H9 (cell line): Measurements from ENCODE around the gene TARP.

Experiments used
- DNase-seq: peaks from one replicate; pipeline ENCODE4 v3.0.0-alpha.2; 2017
- H2AFZ ChIP-seq: one replicate; pipeline ENCODE4 v1.6.1; 2013; ENCODE audit warnings: mild to moderate bottlenecking, low read length, control low read depth, moderate library complexity
- H2AK5ac ChIP-seq: 2 replicates; pipeline ENCODE4 v1.6.1; 2013; ENCODE audit warnings: low read length, control low read depth, mixed read lengths; ENCODE audit not compliant: insufficient read length
- H2BK120ac ChIP-seq: one replicate; pipeline ENCODE4 v1.6.1; 2013; ENCODE audit warnings: low read depth, mild to moderate bottlenecking, low read length, control low read depth, inconsistent platforms; ENCODE audit not compliant: poor library complexity, severe bottlenecking
- H2BK12ac ChIP-seq: 2 replicates; pipeline ENCODE4 v1.6.1; 2013; ENCODE audit warnings: low read length, control low read depth, mixed read lengths, low read depth; ENCODE audit not compliant: insufficient read length
- H2BK15ac ChIP-seq: 2 replicates; pipeline ENCODE4 v1.6.1; 2013; ENCODE audit warnings: low read depth, low read length, control low read depth
- H2BK20ac ChIP-seq: one replicate; pipeline ENCODE4 v1.6.1; 2013; ENCODE audit warnings: low read depth, mild to moderate bottlenecking, low read length, control low read depth, inconsistent platforms; ENCODE audit not compliant: poor library complexity, severe bottlenecking
- H2BK5ac ChIP-seq: 2 replicates; pipeline ENCODE4 v1.6.1; 2013; ENCODE audit warnings: low read length, control low read depth, mixed read lengths; ENCODE audit not compliant: insufficient read length
- H3K14ac ChIP-seq: 2 replicates; pipeline ENCODE4 v1.6.1; 2013; ENCODE audit warnings: low read length, control low read depth; ENCODE audit not compliant: insufficient read depth
- H3K18ac ChIP-seq: 2 replicates; pipeline ENCODE4 v1.6.1; 2013; ENCODE audit warnings: low read depth, mild to moderate bottlenecking, mixed read lengths, low read length, control low read depth; ENCODE audit not compliant: insufficient read length
- H3K23ac ChIP-seq: 2 replicates; pipeline ENCODE4 v1.6.1; 2013; ENCODE audit warnings: low read length, control low read depth, mixed read lengths, low read depth; ENCODE audit not compliant: insufficient read length
- H3K23me2 ChIP-seq: 2 replicates; pipeline ENCODE4 v1.6.1; 2013; ENCODE audit warnings: low read depth, mild to moderate bottlenecking, mixed read lengths, low read length, control low read depth; ENCODE audit not compliant: insufficient read length, poor library complexity, severe bottlenecking
- H3K27ac ChIP-seq: 2 replicates; pipeline ENCODE4 v1.5.1; 2013; ENCODE audit warnings: low read length, control low read depth, mixed read lengths, low read depth; ENCODE audit not compliant: insufficient read length
- H3K27me3 ChIP-seq: 2 replicates; pipeline ENCODE4 v1.6.1; 2013; ENCODE audit warnings: low read length, control low read depth, inconsistent platforms; ENCODE audit not compliant: insufficient read depth
- H3K4ac ChIP-seq: 2 replicates; pipeline ENCODE4 v1.6.1; 2013; ENCODE audit warnings: low read depth, mild to moderate bottlenecking, control low read depth, inconsistent platforms, low read length, moderate library complexity
- H3K4me1 ChIP-seq: 2 replicates; pipeline ENCODE4 v1.6.1; 2013; ENCODE audit warnings: low read length, control low read depth, inconsistent platforms; ENCODE audit not compliant: insufficient read depth
- H3K4me2 ChIP-seq: 2 replicates; pipeline ENCODE4 v1.6.1; 2013; ENCODE audit warnings: low read length, control low read depth, mixed read lengths; ENCODE audit not compliant: insufficient read length, insufficient read depth
- H3K56ac ChIP-seq: 2 replicates; pipeline ENCODE4 v1.6.1; 2013; ENCODE audit warnings: low read depth, mild to moderate bottlenecking, mixed read lengths, low read length, control low read depth; ENCODE audit not compliant: insufficient read length
- H3K79me1 ChIP-seq: 2 replicates; pipeline ENCODE4 v1.6.1; 2013; ENCODE audit warnings: low read depth, mild to moderate bottlenecking, moderate library complexity, low read length, control low read depth, inconsistent platforms; ENCODE audit not compliant: insufficient read depth, poor library complexity, severe bottlenecking
- H3K79me2 ChIP-seq: 2 replicates; pipeline ENCODE4 v1.6.1; 2013; ENCODE audit warnings: low read length, control low read depth, inconsistent platforms; ENCODE audit not compliant: insufficient read depth
- H3K9ac ChIP-seq: 2 replicates; pipeline ENCODE4 v1.6.1; 2013; ENCODE audit warnings: low read length, control low read depth, mixed read lengths; ENCODE audit not compliant: insufficient read length; ENCODE audit errors: extremely low read depth
- H3K9me3 ChIP-seq: one replicate; pipeline ENCODE4 v1.6.1; 2013; ENCODE audit warnings: low read depth, low read length, inconsistent platforms; ENCODE audit not compliant: control insufficient read depth
- H3T11ph ChIP-seq: one replicate; pipeline ENCODE4 v1.6.1; 2013; ENCODE audit warnings: mild to moderate bottlenecking, low read length, control low read depth, inconsistent platforms
- H4K20me1 ChIP-seq: one replicate; pipeline ENCODE4 v1.6.1; 2013; ENCODE audit not compliant: control insufficient read depth, insufficient read length, insufficient read depth
- H4K5ac ChIP-seq: 2 replicates; pipeline ENCODE4 v1.6.1; 2013; ENCODE audit warnings: low read depth, mild to moderate bottlenecking, mixed read lengths, low read length, control low read depth; ENCODE audit not compliant: insufficient read length
- H4K8ac ChIP-seq: replicated peaks from 2 replicates; pipeline ENCODE4 v1.6.1; 2013; ENCODE audit warnings: low read length, control low read depth, mixed read lengths, low read depth; ENCODE audit not compliant: insufficient read length
- H4K91ac ChIP-seq: 2 replicates; pipeline ENCODE4 v1.6.1; 2013; ENCODE audit warnings: low read depth, mild to moderate bottlenecking, moderate library complexity, mixed read lengths, low read length, control low read depth; ENCODE audit not compliant: insufficient read length
- H3K27ac Mint-ChIP-seq, 3 experiments: 2 replicates in 2 of 3; 3 replicates in 1 of 3; pipeline ENCODE4 v1.8.0; 2020 to 2021; ENCODE audit warnings: mixed read lengths in 3 of 3, mild to moderate bottlenecking in 1 of 3, moderate library complexity in 1 of 3
- H3K27me3 Mint-ChIP-seq: 2 replicates; pipeline ENCODE4 v1.8.0; 2021; ENCODE audit warnings: low read depth, mild to moderate bottlenecking, moderate library complexity, mixed read lengths
- H3K36me3 Mint-ChIP-seq, 3 experiments: 2 replicates in 2 of 3; 3 replicates in 1 of 3; pipeline ENCODE4 v1.8.0; 2020 to 2021; ENCODE audit warnings: low read depth in 3 of 3, mixed read lengths in 3 of 3; ENCODE audit not compliant: insufficient read depth in 1 of 3
- H3K4me1 Mint-ChIP-seq, 2 experiments: 2 replicates each; pipeline ENCODE4 v1.8.0; 2020; ENCODE audit warnings: mixed read lengths in 2 of 2
- H3K4me3 Mint-ChIP-seq, 2 experiments: 2 replicates in 1 of 2; 3 replicates in 1 of 2; pipeline ENCODE4 v1.8.0; 2020 to 2021; ENCODE audit warnings: mild to moderate bottlenecking in 2 of 2, mixed read lengths in 2 of 2, moderate library complexity in 1 of 2
- H3K9me3 Mint-ChIP-seq, 2 experiments: 2 replicates in 1 of 2; 3 replicates in 1 of 2; pipeline ENCODE4 v1.8.0; 2020; ENCODE audit warnings: mild to moderate bottlenecking in 2 of 2, mixed read lengths in 2 of 2, moderate library complexity in 1 of 2
- CTCF ChIP-seq: fragments of 200-600 bp; sonication (generic); conservative IDR thresholded peaks from 3 replicates; pipeline ENCODE4 v1.8.0; 2021; ENCODE audit warnings: antibody characterized with exemption, mild to moderate bottlenecking
- WGBS: extraction: QIAGEN DNeasy Blood & Tissue Kit; methylation state at CpG from one replicate; pipeline ENCODE4 v1.1.7; 2013; ENCODE audit warnings: missing lambda C conversion rate, low lambda C conversion rate, mixed read lengths; ENCODE audit not compliant: insufficient read length; ENCODE audit errors: extremely low coverage; 5-methylcytosine and 5-hydroxymethylcytosine counted together

The TARP gene

GRCh38 chr7:38291117-38291647 lies 17.7 kb upstream of the TARP start:
- Histone ChIP-seq H4K20me1 (no peaks in the 10 kb centered on the region), H3K4me1 (no peaks in the 10 kb centered on the region), H2BK20ac (no peak overlapping the region), H3K27ac (no peak overlapping the region), H2AK5ac (no peak overlapping the region), H3K14ac (no peak overlapping the region), H3K4me2 (no peak overlapping the region), H4K91ac (no peak overlapping the region), H3K18ac (no peak overlapping the region), H3K79me2 (no peaks in the 10 kb centered on the region), H3K23me2 (no peaks in the 10 kb centered on the region), H4K5ac (no peak overlapping the region), H3K23ac (no peak overlapping the region), H2BK5ac (no peak overlapping the region), H2BK120ac (no peak overlapping the region), H3K4ac (no peak overlapping the region), H3K9ac (no peak overlapping the region), H3K27me3 (no peaks in the 10 kb centered on the region), H3K9me3 (no peaks in the 10 kb centered on the region), H3K79me1 (no peaks in the 10 kb centered on the region), H2BK15ac (no peak overlapping the region), H4K8ac (no peak overlapping the region), H2AFZ (no peak overlapping the region), H3T11ph (no peak overlapping the region), H3K56ac (no peak overlapping the region), H2BK12ac (no peak overlapping the region)
- Mint-ChIP-seq H3K4me1 (no peaks in the 10 kb centered on the region), H3K36me3 (no peaks in the 10 kb centered on the region), H3K27me3 (no peaks in the 10 kb centered on the region), H3K4me3 (no peak overlapping the region), H3K27ac (no peak overlapping the region; a peak in 1 of 7 replicates), H3K9me3 (no peaks in the 10 kb centered on the region; a peak in 2 of 5 replicates)
- TF ChIP-seq CTCF = peak; percentile 56
- no CpG with 5 or more reads among the region's 9 CpGs for WGBS
- peak; percentile 34 for DNase-seq
